ENCODE data around the gene GNAQ. TPM values are rescaled to one million over a fixed set of nuclear protein-coding genes. Genes with fewer than 3 reads are reported as not detected.

GNAQ gene
- total and polyA plus RNA-seq, 2 of the 13 experiments (the other 11 are each of a cell fraction or from before 2014, with no cell fraction given): 16.5 to 17.7 TPM

- TF ChIP-seq ZNF687 (CRISPR knock-in tag; IDR thresholded peaks at IDR 0.05) (no peak), PAF1 (CRISPR knock-in tag; IDR thresholded peaks at IDR 0.05) (no peak), PITX1 (CRISPR knock-in tag; IDR thresholded peaks at IDR 0.05) (peak; percentile 70; the same call in 1 of the 2 replicates), DNMT1 (CRISPR knock-in tag; IDR thresholded peaks at IDR 0.05) (no peak), TEAD3 (CRISPR knock-in tag; optimal IDR thresholded peaks at IDR 0.05; ENCODE audit: borderline replicate concordance) (peak; percentile 35), IKZF5 (CRISPR knock-in tag; IDR thresholded peaks at IDR 0.05) (no peak), FOXA3 (CRISPR knock-in tag; IDR thresholded peaks at IDR 0.05) (peak; percentile 97), SRF (IDR thresholded peaks at IDR 0.05; ENCODE audit: low read depth, low read length) (no peak), ZNF280D (CRISPR knock-in tag; IDR thresholded peaks at IDR 0.05) (peak; percentile 43; the same call in 1 of the 2 replicates)
- TF ChIP-seq, protein P1, sequence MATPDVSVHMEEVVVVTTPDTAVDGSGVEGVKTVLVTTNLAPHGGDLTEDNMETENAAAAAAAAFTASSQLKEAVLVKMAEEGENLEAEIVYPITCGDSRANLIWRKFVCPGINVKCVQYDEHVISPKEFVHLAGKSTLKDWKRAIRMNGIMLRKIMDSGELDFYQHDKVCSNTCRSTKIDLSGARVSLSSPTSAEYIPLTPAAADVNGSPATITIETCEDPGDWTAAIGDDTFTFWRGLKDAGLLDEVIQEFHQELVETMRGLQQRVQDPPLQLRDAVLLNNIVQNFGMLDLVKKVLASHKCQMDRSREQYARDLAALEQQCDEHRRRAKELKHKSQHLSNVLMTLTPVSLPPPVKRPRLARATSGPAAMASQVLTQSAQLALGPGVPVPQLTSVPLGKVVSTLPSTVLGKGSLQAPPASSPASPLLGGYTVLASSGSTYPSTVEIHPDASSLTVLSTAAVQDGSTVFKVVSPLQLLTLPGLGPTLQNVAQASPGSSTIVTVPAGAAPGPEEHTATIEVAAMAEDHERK (CRISPR knock-in tag; IDR thresholded peaks at IDR 0.05; ENCODE audit: low read depth): no peak
- TF ChIP-seq, protein P2, sequence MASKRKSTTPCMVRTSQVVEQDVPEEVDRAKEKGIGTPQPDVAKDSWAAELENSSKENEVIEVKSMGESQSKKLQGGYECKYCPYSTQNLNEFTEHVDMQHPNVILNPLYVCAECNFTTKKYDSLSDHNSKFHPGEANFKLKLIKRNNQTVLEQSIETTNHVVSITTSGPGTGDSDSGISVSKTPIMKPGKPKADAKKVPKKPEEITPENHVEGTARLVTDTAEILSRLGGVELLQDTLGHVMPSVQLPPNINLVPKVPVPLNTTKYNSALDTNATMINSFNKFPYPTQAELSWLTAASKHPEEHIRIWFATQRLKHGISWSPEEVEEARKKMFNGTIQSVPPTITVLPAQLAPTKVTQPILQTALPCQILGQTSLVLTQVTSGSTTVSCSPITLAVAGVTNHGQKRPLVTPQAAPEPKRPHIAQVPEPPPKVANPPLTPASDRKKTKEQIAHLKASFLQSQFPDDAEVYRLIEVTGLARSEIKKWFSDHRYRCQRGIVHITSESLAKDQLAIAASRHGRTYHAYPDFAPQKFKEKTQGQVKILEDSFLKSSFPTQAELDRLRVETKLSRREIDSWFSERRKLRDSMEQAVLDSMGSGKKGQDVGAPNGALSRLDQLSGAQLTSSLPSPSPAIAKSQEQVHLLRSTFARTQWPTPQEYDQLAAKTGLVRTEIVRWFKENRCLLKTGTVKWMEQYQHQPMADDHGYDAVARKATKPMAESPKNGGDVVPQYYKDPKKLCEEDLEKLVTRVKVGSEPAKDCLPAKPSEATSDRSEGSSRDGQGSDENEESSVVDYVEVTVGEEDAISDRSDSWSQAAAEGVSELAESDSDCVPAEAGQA (IDR thresholded peaks at IDR 0.05; ENCODE audit: low read depth): no peak
- TF ChIP-seq, protein P2 (CRISPR knock-in tag; IDR thresholded peaks at IDR 0.05; ENCODE audit: borderline replicate concordance): no peak
These were observed 268.0 kb downstream of the GNAQ start (continued) for GRCh38 chr9:77763566-77763965.

All from HepG2 (cell line).